Endodermal cell (in vitro differentiated cells): ENCODE measurements around the gene JPT1. TPM values are rescaled to one million over a fixed set of nuclear protein-coding genes. Genes with fewer than 3 reads are reported as not detected.
A peak's percentile ranks its signal among the peaks of the same experiment; 100 is the strongest.
"Not testable (repeated sequence)": the region's sequence is repeated elsewhere in the genome, so short reads cannot be mapped to it uniquely, and the experiment has no call there.

ENCODE experiments used
- DNase-seq: peaks from one replicate; pipeline ENCODE4 v3.0.0-alpha.2; 2017
- H3K27ac ChIP-seq: 2 replicates; pipeline ENCODE4 v1.5.1; 2013; ENCODE audit warnings: mild to moderate bottlenecking, low read depth, low read length, moderate library complexity
- H3K27me3 ChIP-seq: 2 replicates; pipeline ENCODE4 v1.6.1; 2013; ENCODE audit warnings: mild to moderate bottlenecking, low read length, moderate library complexity; ENCODE audit not compliant: insufficient read depth, control insufficient read depth, poor library complexity, severe bottlenecking
- H3K36me3 ChIP-seq: 2 replicates; pipeline ENCODE4 v1.7.0; 2013; ENCODE audit warnings: mild to moderate bottlenecking, low read length, moderate library complexity; ENCODE audit not compliant: control insufficient read depth, insufficient read depth
- H3K4me1 ChIP-seq: one replicate; pipeline ENCODE4 v1.7.0; 2013; ENCODE audit warnings: low read length; ENCODE audit not compliant: control insufficient read depth, insufficient read depth
- H3K4me3 ChIP-seq: 2 replicates; pipeline ENCODE4 v1.5.1; 2013; ENCODE audit warnings: mild to moderate bottlenecking, low read length, moderate library complexity
- H3K9ac ChIP-seq: 2 replicates; pipeline ENCODE4 v1.6.1; 2013; ENCODE audit warnings: mild to moderate bottlenecking, low read length, moderate library complexity; ENCODE audit not compliant: poor library complexity, severe bottlenecking; ENCODE audit errors: extremely low read depth
- H3K9me3 ChIP-seq: 2 replicates; pipeline ENCODE4 v1.6.1; 2013; ENCODE audit warnings: mild to moderate bottlenecking, low read length, moderate library complexity; ENCODE audit not compliant: control insufficient read depth
- H3K27ac Mint-ChIP-seq: 2 replicates; pipeline ENCODE4 v1.8.0; 2020; ENCODE audit warnings: mixed read lengths
- H3K27me3 Mint-ChIP-seq: 2 replicates; pipeline ENCODE4 v1.8.0; 2021; ENCODE audit warnings: mild to moderate bottlenecking, mixed read lengths; ENCODE audit not compliant: insufficient read depth
- H3K36me3 Mint-ChIP-seq: 2 replicates; pipeline ENCODE4 v1.8.0; 2020; ENCODE audit warnings: low read depth, mixed read lengths
- H3K4me1 Mint-ChIP-seq: 2 replicates; pipeline ENCODE4 v1.8.0; 2020; ENCODE audit warnings: mixed read lengths
- H3K4me3 Mint-ChIP-seq: 2 replicates; pipeline ENCODE4 v1.8.0; 2020; ENCODE audit warnings: mild to moderate bottlenecking, moderate library complexity, mixed read lengths
- H3K9me3 Mint-ChIP-seq: 2 replicates; pipeline ENCODE4 v1.8.0; 2020; ENCODE audit warnings: mild to moderate bottlenecking, mixed read lengths
- CTCF ChIP-seq: fragments of 200-600 bp; sonication (generic); conservative IDR thresholded peaks from 2 replicates; pipeline ENCODE4 v1.5.0; 2021; ENCODE audit warnings: antibody characterized with exemption, mild to moderate bottlenecking
- WGBS, 2 experiments: methylation state at CpG; one replicate each; pipeline versions ENCODE4 v1.1.5 to v1.1.7; 2013; ENCODE audit warnings: missing lambda C conversion rate in 2 of 2, mixed read lengths in 1 of 2; ENCODE audit not compliant: insufficient coverage in 1 of 2, insufficient read length in 1 of 2; 5-methylcytosine and 5-hydroxymethylcytosine counted together
- total RNA-seq, 2 donors: library from RNA; stranded (reverse); fragmentation: NEBNext Ultra II Directional in 1 of 2; extraction: Animal tissue kit (Norgen Biotek cat#: 25700) in 1 of 2; gene quantifications; 2 replicates in 1 of 2; 3 replicates in 1 of 2; pipeline ENCODE4 v1.2.1, GENCODE V29; 2021

The JPT1 gene
- total RNA-seq, 2 donors from 2014 or later, result 148 to 156 TPM

DNA sequence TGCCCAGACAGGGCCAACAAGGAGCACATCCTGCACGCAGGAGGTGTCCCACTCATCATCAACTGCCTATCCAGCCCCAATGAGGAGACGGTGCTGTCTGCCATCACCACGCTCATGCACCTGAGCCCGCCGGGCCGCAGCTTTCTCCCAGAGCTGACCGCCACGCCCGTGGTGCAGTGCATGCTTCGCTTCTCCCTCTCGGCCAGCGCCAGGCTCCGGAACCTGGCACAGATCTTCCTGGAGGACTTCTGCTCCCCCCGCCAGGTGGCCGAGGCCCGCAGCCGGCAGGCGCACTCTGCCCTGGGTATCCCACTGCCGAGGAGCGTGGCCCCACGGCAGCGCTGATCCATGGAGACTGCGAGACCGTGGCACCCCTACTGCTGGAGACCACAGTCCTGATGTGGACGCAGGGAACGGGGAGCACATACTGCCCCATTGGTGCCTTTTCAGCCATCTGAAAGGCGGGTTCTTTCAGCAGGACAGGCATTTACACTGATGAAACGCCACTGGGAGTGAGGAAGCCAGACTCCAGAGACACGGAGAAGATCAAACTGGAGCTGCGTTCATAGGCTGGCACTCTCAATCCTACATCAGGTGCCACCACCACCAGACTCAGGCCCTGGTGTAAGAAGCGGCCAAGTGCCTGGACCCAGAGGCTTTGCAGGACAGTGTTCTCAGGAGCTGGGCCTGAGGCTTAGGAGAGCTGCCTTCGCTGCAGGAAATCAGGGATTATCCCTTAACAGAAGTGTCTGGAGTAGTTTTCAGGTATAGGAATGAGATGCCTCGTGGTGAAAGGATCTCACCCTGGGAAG, 25.4 kb downstream of the JPT1 start:
- Mint-ChIP-seq H3K9me3 (no peaks in the 10 kb centered on the region), H3K4me1 (peaks cover 4% of the 10 kb centered on the region), H3K27ac (no peak overlapping the region), H3K27me3 (no peaks in the 10 kb centered on the region), H3K36me3 (peaks cover 33% of the 10 kb centered on the region), H3K4me3 (peak overlapping the region; percentile 12)
- no peak for TF ChIP-seq CTCF
- Histone ChIP-seq H3K27me3 (no peaks in the 10 kb centered on the region), H3K4me3 (no peak overlapping the region), H3K9me3 (no peaks in the 10 kb centered on the region), H3K36me3 (peaks cover 42% of the 10 kb centered on the region), H3K4me1 (peaks cover 3% of the 10 kb centered on the region), H3K27ac (no peak overlapping the region), H3K9ac (no peak overlapping the region)
- WGBS, 2 experiments, result 95 to 97% methylated on average over 19 to 33 of the region's 33 CpGs
- no peak for DNase-seq

- WGBS, 2 experiments, result 95 to 98% methylated on average over 5 of the region's 5 CpGs
These were observed 26.4 kb downstream of the JPT1 start for GRCh38 chr17:75127936-75128335.

DNA sequence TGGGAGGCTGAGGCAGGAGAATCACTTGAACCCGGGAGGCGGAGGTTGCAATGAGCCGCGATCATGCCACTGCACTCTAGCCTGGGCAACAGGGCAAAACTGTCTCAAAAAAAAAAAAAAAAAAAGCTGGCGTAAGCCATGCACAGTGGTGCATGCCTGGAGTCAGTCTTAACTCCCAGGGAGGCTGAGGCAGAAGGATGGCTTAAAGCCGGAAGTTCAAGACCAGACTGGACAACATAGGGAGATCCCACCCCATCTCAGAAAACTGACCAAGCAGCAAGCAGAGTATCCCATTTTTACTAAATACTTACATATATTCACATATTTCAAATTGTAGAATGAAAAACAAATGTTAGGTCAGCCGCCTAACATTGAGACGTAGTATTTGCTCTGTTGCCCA, 27.4 kb downstream of the JPT1 start:
- Histone ChIP-seq H3K36me3 (peaks cover 45% of the 10 kb centered on the region), H3K4me1 (peaks cover 3% of the 10 kb centered on the region), H3K27ac (no peak overlapping the region), H3K4me3 (no peak overlapping the region), H3K9me3 (no peaks in the 10 kb centered on the region), H3K27me3 (no peaks in the 10 kb centered on the region), H3K9ac (no peak overlapping the region)
- peaks cover 4% of the 10 kb centered on the region for H3K4me1 Mint-ChIP-seq
- H3K27ac Mint-ChIP-seq, result no peak overlapping the region
- 93 to 94% methylated on average over 6 to 8 of the region's 8 CpGs for WGBS, 2 experiments
- H3K36me3 Mint-ChIP-seq, result peaks cover 32% of the 10 kb centered on the region
- no peaks in the 10 kb centered on the region for H3K27me3 Mint-ChIP-seq
- H3K9me3 Mint-ChIP-seq, result no peaks in the 10 kb centered on the region
- no peak for TF ChIP-seq CTCF
- H3K4me3 Mint-ChIP-seq, result no peak overlapping the region
- DNase-seq, result no peak

More at GRCh38 chr17:75127936-75128335, 26.4 kb downstream of the JPT1 start:
- not testable (repeated sequence) for H3K27me3 Mint-ChIP-seq, H3K9me3 ChIP-seq, H3K4me3 ChIP-seq, H3K4me3 Mint-ChIP-seq, H3K4me1 ChIP-seq, H3K9ac ChIP-seq, H3K4me1 Mint-ChIP-seq, DNase-seq, H3K27ac Mint-ChIP-seq, H3K9me3 Mint-ChIP-seq, H3K27me3 ChIP-seq, H3K27ac ChIP-seq
- H3K36me3 Mint-ChIP-seq, result peaks cover 35% of the 10 kb centered on the region
- peaks cover 44% of the 10 kb centered on the region for H3K36me3 ChIP-seq
